Measurements from ENCODE around the gene ZNF248.
"Not testable (repeated sequence)": the region's sequence is repeated elsewhere in the genome, so short reads cannot be mapped to it uniquely, and the experiment has no call there.

Gene ZNF248

GRCh38 chr10:37857287-37858211 is at the start of gene ZNF248:
ZNF248 (minus strand) TSS chr10:37857610; CDS start chr10:37856310, 1,300 bp downstream.
- DNase-seq (ENCODE audit: low read depth) = peak; percentile 86

GRCh38 chr10:37906382-37906781 is 49.0 kb upstream of the ZNF248 start:
- no peak for DNase-seq (ENCODE audit: low read depth)

DNA sequence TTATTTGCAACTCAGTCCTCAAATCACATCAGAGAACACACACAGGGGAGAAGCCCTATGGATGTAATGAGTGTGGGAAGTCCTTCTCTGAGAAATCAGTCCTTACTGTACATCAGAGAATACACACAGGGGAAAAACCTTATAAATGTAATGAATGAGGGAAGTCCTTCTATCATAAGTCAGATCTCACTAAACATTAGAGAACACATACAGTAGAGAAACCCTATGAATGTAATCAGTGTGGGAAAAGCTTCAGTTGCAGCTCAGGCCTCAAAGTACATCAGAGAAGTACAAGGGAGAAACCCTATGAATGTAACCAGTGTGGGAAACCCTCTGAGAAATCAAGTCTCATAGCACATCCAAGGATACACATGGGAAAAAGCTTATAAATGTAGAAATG is 39.0 kb upstream of the ZNF248 start:
- DNase-seq (ENCODE audit: low read depth) = no peak

GRCh38 chr10:37895674-37896073 is 38.3 kb upstream of the ZNF248 start:
- no peak for DNase-seq (ENCODE audit: low read depth)

DNA sequence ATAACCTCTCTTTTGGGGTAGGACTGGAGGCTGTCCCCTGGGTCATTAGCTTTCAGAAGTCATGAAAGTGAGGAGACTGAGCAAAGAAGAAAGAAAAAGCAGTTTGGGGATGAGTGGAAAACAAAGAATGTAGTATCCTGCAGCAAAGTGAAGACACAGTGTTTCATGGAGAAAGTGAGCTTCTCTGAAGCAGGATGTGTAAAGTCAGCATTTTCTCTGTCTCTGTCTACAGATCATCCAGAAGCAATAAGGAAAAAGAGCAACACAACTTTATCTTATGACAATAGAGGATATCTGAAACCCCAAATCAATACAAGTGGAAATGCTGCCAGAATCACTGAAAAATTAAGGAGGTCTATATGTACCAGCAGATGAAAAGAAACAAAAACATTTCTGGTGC is 28.4 kb upstream of the ZNF248 start:
- DNase-seq (ENCODE audit: low read depth) = no peak

- no peak for DNase-seq (ENCODE audit: low read depth)
Measured at GRCh38 chr10:37872955-37873354, 15.5 kb upstream of the ZNF248 start.

GRCh38 chr10:37872283-37872682 is 14.9 kb upstream of the ZNF248 start:
- DNase-seq (ENCODE audit: low read depth) = no peak

GRCh38 chr10:37871568-37872251 is 14.3 kb upstream of the ZNF248 start:
- no peak for DNase-seq (ENCODE audit: low read depth)

DNA sequence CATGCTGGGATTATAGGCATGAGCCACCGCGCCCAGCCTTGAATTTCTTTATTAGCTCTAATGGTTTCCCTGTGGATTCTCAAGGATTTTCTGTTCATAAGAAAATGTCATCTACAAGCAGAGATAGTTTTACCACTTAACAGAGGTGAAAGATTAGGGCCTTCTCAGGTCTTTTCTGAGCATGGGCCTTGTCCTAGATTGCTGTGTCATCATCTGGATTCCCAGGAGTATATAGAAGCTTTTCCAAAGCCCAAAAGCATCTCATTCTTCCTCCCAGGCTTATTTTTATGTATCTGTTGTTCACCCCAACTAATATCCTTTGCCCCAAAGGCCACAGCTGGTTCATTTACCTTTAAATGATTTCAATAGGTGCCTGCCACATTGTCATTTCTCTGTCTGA is 13.7 kb upstream of the ZNF248 start:
- no peak for DNase-seq (ENCODE audit: low read depth)

DNA sequence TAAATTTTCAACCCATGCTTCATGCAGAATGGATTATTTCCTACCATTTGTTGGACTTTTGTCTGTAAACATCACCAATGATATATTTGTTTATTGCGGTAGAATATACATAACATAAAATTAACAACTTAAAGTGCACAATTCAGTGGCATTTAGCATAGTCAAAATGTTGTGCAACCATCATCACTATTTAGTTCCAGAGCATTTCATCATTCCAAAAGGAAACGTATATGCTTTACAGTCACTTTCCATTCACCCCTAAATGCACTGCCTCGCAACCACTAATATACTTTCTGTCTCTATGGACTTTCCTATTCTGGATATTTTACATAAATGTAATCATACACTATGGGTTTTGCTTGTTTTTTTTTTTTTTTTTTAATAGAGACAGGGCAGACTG is 11.4 kb upstream of the ZNF248 start:
- no peak for DNase-seq (ENCODE audit: low read depth)

- DNase-seq (ENCODE audit: low read depth) = no peak
Measured at GRCh38 chr10:37865957-37866803, 8.8 kb upstream of the ZNF248 start.

- no peak for DNase-seq (ENCODE audit: low read depth)
Measured at GRCh38 chr10:37865264-37865663, 7.9 kb upstream of the ZNF248 start.

- DNase-seq (ENCODE audit: low read depth) = no peak
Measured at GRCh38 chr10:37860494-37861190, 3.2 kb upstream of the ZNF248 start.

DNA sequence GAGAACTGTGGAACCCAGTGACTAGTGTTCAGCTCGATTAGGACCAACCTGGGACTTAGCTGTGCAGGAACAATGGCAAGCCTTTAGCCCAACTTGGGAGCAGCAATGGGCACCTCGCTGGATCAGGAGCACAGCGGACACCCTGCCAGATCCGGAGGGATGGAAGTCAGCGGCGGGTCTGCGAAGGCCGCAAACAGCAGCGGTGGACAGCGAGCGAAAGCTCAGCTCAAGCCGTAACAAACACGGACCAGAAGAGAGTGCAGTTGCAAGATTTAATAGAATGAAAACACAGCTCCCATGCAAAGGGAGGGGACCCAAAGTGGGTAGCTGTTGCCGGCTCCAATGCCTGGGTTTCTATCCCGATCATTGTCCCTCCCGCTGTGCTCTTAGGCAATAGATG is 1.9 kb upstream of the ZNF248 start:
- DNase-seq (ENCODE audit: low read depth) = not testable (repeated sequence)

- no peak for DNase-seq (ENCODE audit: low read depth)
Measured at GRCh38 chr10:37856881-37857286, 526 bp downstream of the ZNF248 start.

- DNase-seq (ENCODE audit: low read depth) = no peak
Measured at GRCh38 chr10:37855636-37856035, 1.8 kb downstream of the ZNF248 start.

DNA sequence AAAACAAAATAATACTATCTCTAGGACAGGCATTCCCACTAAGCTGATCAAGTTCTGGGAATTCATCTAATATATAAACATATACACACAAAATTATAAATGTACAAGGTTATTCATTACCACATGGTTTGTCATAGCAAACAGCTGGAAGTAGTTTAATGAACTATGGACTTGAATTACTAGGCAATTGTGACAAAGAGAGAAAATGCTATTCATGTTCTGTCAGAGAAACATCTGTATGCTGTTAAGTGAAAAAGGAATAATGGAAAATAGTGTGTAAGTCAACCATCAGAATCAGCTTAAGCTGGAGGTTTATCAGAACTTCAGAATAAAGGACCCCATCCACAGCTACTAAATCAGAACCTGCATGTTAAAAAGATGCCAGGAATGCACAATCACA is 2.8 kb downstream of the ZNF248 start:
- DNase-seq (ENCODE audit: low read depth) = no peak

- no peak for DNase-seq (ENCODE audit: low read depth)
Measured at GRCh38 chr10:37844644-37845043, 12.8 kb downstream of the ZNF248 start.

- DNase-seq (ENCODE audit: low read depth) = no peak
Measured at GRCh38 chr10:37839243-37839642, 18.2 kb downstream of the ZNF248 start.

DNA sequence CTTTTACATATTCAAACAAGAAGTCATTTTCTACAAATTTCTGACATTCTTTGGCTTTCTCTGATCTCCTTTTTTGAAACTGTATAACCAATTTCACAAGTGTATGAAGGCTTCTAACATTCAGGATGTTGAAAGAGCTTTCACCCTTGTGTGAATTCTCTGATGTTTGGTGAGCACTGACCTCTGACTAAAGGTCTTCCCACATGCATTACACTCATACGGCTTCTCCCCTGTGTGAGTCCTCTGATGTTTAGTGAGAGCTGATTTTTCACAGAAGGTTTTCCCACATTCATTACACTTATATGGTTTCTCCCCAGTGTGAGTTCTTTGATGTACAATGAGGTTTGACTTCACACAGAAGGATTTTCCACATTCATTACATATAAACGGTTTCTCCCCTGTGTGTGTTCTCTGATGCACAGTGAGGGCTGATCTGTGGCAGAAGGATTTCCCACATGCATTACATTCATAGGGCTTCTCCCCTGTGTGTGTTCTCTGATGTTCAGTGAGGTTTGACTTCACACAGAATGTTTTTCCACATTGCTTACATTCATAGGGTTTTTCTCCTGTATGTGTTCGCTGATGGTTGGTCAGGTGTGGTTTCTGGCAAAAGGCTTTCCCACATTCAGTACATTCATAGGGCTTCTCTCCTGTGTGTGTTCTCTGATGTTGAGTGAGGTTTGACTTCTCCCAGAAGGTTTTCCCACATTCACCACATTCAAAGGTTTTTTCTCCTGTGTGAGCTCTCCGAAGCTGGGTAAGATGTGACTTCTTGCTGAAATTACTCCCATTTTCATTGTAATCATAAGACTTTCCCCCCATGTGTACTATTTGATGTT is 25.7 kb downstream of the ZNF248 start:
- no peak for DNase-seq (ENCODE audit: low read depth)

DNA sequence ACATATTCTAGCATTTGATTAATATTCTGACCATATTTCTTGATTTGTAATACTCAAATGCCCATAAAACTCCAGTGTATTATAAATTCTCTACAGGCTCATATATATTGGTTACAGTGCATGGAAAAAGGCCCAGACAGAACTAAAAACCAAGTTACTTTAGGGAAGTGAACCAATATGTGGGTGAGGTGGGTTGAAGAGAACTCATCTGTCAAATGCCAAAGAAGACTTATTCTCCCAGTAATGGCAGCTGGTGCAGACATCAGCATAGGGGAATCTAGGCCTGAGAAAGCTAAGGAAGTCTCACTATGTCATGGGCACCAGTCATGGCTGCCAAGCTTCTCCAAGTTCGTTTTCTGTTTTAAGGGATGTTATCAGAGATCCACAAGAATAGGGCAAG is 30.6 kb downstream of the ZNF248 start:
- no peak for DNase-seq (ENCODE audit: low read depth)

All from stimulated activated CD8-positive, alpha-beta memory T cell treated with anti-CD3 and anti-CD28 coated beads, Interleukin-15, amount 100 ng/mL, for 1 hour (primary cell).